GM18951 (cell line): ENCODE results near the gene FICD.
A peak's percentile ranks its signal among the peaks of the same experiment; 100 is the strongest.

ENCODE experiments used
- POLR2A ChIP-seq: IDR thresholded peaks from 4 replicates; pipeline ENCODE4 v1.6.1; 2011; ENCODE audit warnings: mild to moderate bottlenecking; ENCODE audit not compliant: insufficient read length, insufficient read depth; ENCODE audit errors: extremely low read depth
- in situ Hi-C: fragments of 300-500 bp; cut with MboI; formaldehyde crosslinking; loops from one replicate; pipeline ENCODE4 v1.12.0; 2022; ENCODE audit warnings: low sequenced_read_pairs, mixed read lengths, inconsistent platforms; ENCODE audit not compliant: unreplicated experiment

Gene FICD

DNA sequence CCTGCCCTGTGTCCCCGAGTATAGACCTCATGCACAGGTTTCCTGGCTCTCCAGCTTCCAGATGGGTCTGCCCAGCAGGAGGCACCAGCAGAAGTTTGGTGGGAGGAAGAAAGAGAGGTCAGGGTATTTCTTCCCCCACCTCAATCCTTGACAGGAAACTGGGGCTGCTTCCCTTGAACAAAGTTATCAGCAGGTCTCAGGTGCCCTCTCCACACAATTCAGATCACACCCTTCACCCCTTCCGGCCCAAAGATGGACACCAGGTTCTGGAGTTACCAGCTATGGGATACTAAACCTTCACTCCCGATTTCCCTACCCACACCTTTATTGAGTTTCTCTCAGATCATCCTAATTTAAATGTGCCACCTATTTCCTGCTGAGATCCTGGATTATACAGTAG lies 44.7 kb downstream of the FICD start:
- no peak for TF ChIP-seq POLR2A
- in situ Hi-C loops, result loop anchor here (10.0 kb wide), 1 partner anchor 245 kb away; no protein-coding TSS in a partner anchor

DNA sequence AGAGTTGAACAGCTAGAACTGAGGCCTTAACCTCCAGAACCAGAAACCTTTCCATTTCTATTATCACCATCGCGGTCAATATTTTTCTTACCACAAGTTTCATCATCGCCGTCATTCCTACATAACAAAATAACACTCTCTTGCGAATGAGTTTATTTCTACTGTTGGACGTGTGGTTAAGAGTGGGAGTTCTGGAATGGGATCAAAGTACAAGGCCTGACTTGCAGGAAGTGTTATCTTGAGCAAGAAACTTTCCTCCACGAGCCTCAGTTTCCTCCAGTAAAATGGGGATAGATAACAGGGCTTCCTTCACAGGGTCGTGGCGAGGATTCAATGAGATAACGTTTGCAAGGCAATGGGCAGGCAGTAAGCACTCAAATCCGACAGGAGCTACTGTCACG lies 45.2 kb downstream of the FICD start:
- TF ChIP-seq POLR2A, result no peak
- in situ Hi-C loops, result loop anchor here (10.0 kb wide), 1 partner anchor 244 kb away; no protein-coding TSS in a partner anchor

DNA sequence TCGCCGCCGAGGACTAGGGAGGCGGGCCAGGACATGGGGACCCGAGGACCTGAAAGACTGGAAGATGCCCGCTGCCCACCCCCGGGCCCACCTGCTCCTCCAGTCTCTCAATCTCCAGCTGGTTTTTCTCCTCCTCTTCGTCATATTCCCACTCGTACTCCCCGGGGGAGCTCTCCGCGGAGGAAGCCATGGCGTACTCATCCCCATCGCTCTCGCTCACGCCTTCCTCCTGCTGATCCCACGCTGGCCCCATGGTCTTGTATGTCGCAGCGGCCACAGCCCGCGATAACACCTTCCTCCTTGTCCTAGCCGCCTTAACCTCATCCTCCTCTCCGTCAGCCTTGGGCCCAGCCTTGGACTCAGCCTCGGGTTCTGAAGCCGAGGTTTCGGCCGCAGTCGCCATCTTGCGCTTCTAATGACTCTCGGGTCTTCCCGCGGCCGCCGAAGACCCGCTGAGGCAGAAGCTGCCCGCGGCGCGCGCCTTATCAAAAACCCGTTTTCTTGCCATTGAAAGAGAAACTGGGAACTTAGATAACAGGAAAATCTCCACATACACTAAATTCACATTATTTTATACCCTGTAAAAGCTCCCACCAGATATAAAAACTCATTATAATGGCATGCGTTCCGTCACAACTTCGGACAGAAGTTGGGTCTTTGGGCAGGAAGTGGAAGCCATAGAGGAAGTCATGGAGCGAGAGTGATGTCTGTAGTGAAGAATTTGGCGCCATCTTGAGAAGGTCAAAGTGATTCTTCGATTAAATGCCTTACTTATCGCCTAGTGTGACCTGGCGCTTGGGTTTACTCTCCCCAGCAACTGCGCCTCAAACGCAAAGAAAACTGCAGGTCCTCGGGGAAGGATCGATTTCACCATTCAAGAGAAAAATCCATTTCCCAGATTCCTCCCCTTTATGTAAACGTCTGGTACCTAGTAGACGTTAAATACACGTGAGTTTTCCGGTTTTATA lies 46.0 kb downstream of the FICD start, which contains the start of gene SART3:
Gene SART3 (minus strand): TSS at position 422 of the 968 bp plus-strand sequence. CDS start 19 bp downstream, at position 403.
- TF ChIP-seq POLR2A, result peak; percentile 78
- in situ Hi-C loops, result loop anchor here (10.0 kb wide), 1 partner anchor 244 kb away; no protein-coding TSS in a partner anchor

DNA sequence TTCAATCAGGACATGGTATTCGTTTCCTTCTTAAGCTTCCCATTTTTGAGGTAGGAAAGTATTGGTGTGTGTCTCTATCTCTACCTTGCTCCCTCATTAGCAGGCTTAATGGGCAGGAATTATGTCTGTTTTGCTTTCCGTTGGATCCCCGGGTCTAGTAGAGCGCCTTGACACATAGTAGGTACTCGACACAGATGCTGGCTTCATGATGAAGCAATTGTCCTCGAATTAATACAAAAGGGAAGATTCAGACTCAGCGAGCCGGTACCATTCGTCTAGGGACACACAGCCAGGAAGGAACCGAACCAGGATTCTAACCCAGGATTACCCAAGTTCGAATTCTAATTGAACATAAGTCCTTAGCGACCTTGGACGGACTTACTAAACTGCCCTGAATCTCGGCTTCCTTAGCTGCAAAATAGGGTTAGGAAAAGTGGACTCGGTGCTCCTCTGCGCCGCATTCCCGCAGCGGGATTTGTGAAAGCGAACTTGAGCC lies 46.8 kb downstream of the FICD start:
- TF ChIP-seq POLR2A, result no peak
- in situ Hi-C loops, result loop anchor here (10.0 kb wide), 1 partner anchor 243 kb away; no protein-coding TSS in a partner anchor

DNA sequence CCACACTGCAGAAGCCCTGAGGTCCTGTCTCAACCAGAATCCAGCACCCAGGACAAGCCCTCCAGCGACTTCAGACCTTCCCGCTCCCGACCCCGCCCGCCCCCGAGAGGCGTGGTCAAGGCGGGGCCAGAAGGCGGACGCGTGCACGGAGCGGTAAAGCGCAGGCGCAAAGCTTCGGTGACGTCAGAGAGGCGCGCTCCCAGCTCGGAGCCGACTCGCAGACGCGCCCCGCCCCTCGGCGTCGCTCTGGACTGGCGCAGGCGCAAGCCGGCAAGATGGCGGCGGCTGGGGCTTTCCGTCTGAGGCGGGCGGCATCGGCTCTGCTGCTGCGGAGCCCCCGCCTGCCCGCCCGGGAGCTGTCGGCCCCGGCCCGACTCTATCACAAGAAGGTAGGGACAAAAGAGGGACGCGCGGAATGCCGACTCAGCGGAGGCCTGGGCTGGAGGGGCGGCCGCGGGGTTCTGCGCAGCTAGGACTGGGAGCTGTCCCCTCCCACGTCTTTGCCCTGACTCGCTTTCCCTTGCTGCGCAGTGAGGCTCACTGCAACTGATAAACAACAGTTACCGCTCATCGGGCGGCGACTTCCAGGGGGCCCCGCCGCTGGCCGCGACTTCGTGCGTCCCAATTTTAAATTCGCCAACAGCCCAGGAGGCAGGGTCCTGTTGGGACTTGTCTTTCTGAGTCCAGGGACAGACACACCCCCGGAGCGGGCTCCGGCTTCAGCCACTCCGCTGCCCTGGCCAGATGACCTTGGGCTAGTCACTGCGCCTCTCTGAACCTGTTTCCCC lies 47.5 kb downstream of the FICD start, which contains the start of gene ISCU:
Gene ISCU (plus strand): TSS at position 249 of the 788 bp plus-strand sequence. CDS start 27 bp downstream, at position 276.
- in situ Hi-C loops, result loop anchor here (10.0 kb wide), 1 partner anchor 242 kb away; no protein-coding TSS in a partner anchor

DNA sequence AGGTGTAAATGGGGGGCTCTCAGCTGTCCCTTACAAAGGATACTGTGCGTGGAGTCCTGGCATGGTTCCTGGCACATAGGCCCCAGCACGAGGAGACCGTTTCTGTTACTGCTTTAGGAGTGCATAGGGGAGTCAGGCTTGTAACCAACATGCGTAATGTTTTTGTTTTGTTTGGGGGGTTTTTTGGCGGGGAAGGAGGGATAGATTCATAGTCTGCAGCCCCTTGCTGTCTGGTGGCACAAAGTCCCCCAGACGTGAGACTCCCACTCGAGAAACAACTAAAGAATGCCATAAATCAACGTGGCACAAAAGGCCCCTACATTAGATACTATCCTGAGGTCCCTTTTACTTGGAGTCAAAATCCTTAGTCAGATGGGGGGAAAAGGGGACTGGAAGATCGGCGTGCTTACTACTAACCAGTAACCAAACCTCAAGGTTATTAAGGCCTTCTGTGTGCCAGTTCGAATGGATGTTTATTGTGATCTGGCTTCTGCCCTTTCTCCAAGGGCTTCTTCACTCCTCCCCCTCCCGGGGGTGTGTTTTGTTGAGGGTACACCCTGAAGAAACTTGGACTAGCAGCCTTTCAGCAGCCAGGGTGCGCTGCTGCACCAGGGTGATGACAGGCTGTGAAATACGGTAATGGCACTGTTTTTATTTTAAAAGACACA lies 48.2 kb downstream of the FICD start:
- peak; percentile 49 for TF ChIP-seq POLR2A
- in situ Hi-C loops, result loop anchor here (10.0 kb wide), 1 partner anchor 242 kb away; no protein-coding TSS in a partner anchor

More for the DNA sequence above, 47.5 kb downstream of the FICD start, which contains the start of gene ISCU:
- peak; percentile 97 for TF ChIP-seq POLR2A

DNA sequence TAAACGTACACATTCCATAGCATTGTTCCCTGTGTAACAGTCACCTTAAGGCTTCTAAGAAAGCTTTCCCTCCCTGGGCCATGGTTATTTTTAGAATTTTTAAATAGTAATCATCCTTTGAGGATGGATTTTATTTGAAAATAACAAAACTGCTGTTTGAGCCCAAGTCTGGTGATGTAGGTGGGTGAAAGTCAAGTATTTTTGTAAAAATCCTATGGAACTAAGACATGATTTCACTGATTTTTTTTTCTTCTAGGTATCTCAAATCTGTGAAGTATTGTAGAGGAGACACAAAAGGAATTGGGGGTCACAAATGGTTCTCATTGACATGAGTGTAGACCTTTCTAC lies 48.7 kb downstream of the FICD start:
- no peak for TF ChIP-seq POLR2A
- in situ Hi-C loops, result loop anchor here (10.0 kb wide), 1 partner anchor 241 kb away; no protein-coding TSS in a partner anchor

DNA sequence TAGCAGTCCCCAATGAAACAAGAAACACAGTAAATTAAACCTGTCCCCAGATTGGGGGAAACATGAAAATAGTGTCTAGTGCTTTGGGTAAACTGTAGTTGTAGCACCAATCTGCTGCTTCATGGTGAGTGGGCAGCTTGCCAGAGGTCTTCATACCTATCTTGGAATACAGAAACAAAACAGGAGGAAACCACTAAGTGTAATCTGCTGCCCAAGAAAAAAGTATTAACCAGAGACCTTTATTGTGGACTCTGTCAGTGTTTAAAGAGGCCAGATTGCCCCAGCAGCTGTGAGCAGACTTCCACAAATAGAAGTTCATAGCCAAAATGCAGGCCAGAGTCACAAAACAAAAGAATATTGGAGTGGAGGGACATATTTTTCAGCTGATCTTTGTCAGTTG lies 49.6 kb downstream of the FICD start:
- no peak for TF ChIP-seq POLR2A
- in situ Hi-C loops, result loop anchor here (5.0 to 10.0 kb wide), 2 partner anchors 53 to 240 kb away; no protein-coding TSS in a partner anchor

DNA sequence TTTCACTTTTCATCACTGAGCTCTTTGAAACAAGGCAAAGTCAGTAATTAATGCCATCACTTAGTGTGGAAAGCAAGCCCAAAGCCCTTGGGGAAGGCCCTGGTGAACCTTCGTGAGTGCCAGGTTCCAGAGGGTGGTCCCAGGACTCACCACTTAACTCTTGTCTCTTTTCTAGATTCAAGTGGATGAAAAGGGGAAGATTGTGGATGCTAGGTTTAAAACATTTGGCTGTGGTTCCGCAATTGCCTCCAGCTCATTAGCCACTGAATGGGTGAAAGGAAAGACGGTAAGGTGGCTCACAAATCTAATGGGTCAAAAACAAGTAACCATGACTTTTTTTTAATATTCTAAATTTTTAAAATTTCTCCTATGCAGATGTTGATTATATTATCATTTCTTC lies 50.1 kb downstream of the FICD start:
- TF ChIP-seq POLR2A, result no peak
- in situ Hi-C loops, result loop anchor here (5.0 to 10.0 kb wide), 2 partner anchors 52 to 240 kb away; no protein-coding TSS in a partner anchor

DNA sequence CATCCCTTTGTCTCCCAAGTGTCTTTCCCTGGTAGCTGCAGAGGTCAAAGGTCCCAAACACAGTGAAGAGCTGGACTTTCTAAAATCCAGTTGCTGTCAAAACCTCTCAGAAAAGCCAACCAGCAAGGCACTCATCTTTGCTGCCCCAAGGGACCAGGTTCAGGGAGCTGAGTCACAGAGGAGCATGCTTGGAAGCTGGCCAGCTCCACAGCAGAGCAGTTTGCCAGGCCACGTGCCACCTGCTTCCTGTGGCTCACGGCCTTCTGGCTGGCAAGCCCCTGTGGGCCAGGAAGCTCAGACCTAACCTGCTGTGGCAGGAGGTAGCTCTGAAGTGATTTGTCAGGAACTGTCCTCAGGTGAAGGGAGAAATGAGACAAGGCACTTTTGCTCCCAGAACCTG lies 50.9 kb downstream of the FICD start:
- in situ Hi-C loops, result loop anchor here (5.0 to 10.0 kb wide), 2 partner anchors 51 to 239 kb away; no protein-coding TSS in a partner anchor
- peak; percentile 46 for TF ChIP-seq POLR2A

DNA sequence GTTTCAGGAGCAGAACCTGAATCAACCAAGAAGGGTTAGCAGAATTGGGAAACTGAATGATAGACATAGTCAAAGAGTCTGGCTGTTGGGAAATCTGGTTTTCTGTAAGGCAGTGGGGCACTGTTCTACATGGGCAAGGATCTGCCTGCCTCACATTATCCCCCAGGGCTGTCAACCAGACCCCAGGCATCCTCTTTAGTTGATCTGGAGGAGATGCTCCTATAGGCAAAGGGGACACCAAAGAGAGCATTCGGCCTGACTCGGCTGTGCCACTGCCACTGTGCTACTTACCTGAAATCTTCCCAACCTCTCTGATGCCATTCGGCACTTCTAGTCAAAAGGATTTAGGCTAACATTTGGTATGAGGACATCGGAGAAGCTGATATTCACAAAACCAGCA lies 51.4 kb downstream of the FICD start:
- in situ Hi-C loops, result loop anchor here (5.0 to 10.0 kb wide), 2 partner anchors 51 to 238 kb away; no protein-coding TSS in a partner anchor
- TF ChIP-seq POLR2A, result no peak
